ENCODE measurements around the gene FUBP3. TPM values are rescaled to one million over a fixed set of nuclear protein-coding genes. Genes with fewer than 3 reads are reported as not detected.
"Not testable (repeated sequence)": the region's sequence is repeated elsewhere in the genome, so short reads cannot be mapped to it uniquely, and the experiment has no call there.

FUBP3 gene
- total RNA-seq, 4 donors from 2014 or later: 10.4 to 75.1 (median 13.0) TPM

DNA sequence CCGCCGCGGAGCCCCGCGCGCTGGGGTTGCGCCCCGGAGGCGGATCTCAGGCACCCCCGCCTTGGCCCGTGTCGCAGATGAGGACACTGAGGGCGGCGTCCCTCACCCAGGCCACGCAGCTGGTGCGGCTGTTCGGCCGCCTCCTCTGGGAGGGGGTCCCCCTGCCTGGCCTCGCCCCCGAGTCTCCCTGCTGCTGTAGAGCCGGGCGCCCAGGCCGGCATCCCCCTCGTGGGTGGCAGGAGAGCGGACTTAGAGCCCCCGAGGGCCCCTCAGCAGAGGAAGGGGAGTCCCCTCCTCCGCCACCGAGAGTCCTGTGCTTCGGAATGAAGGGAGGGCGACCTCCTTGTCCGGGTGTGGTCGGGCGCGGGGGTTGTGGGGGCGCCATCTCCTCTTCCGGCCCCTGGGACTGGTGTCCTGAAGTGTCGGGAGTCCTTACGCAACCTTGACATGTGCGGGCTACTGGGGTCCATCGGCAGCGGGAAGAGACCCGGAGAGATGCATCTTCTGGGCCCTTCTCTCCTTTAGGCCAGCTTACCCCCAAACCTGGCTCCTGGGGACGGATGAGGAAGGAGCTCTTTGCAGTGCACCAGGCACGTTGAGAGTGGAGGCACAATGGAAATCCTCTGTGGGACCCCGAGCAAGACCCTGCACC, 102.5 kb downstream of the FUBP3 start:
- intact Hi-C loops (cut with DNase I; ENCODE audit: low total_unique reads): loop anchor here (1.0 to 2.0 kb wide), 3 partner anchors 31 to 221 kb away; partner anchors contain the start of gene FUBP3

DNA sequence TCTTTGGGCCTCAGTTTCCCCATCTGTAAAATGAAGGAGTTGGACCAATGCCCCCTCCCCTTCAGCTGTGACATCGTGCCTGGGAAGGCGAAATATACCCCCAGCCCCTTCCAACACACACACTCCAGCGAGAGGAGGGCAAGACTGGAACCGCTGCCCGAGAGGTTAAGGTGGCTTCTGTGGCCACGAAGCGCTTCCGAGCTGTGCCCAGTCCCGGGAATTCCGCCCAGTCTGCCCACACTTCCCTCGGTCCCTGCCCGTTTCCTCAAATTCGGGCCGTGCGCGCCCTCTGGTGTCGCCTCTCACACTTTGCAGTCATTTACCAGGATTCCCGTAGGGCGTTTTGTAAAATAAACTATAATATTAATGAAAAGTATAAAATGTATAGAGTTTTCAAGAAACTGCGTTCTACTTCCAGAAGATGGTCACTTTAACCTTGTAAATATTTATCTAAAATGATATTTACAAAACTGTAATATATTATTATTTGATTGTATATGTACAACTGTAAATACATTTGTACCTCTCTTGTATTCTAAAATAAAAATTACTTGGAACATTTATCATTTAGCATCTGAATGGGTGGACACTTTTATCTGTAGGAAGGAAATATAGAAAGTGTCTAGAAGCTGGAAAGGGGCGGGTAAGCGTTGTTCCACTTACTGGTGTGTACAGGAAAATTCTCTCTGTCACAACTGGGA, 103.2 kb downstream of the FUBP3 start:
- H3K36me3 ChIP-seq: no peaks in the 10 kb centered on the region
- in situ Hi-C loops (cut with MboI; ENCODE audit: low sequenced_read_pairs in 4 of 4): no loop called here
- no peaks in the 10 kb centered on the region for H3K9me3 ChIP-seq
- H3K27ac ChIP-seq: peak overlapping the region in 2 of 4 donors; percentile 57 to 71
- peaks cover 6 to 8% of the 10 kb centered on the region in 2 donors for H3K4me1 ChIP-seq
- intact Hi-C loops (cut with DNase I; ENCODE audit: low total_unique reads): loop anchor here (1.0 kb wide), 2 partner anchors 31 to 221 kb away; no protein-coding TSS in a partner anchor
- H3K4me3 ChIP-seq: peak overlapping the region; percentile 65 to 88 (median 66)
- ATAC-seq (peak; percentile 53 to 68), DNase-seq (peak; percentile 54 to 68)
- TF ChIP-seq, protein P1, sequence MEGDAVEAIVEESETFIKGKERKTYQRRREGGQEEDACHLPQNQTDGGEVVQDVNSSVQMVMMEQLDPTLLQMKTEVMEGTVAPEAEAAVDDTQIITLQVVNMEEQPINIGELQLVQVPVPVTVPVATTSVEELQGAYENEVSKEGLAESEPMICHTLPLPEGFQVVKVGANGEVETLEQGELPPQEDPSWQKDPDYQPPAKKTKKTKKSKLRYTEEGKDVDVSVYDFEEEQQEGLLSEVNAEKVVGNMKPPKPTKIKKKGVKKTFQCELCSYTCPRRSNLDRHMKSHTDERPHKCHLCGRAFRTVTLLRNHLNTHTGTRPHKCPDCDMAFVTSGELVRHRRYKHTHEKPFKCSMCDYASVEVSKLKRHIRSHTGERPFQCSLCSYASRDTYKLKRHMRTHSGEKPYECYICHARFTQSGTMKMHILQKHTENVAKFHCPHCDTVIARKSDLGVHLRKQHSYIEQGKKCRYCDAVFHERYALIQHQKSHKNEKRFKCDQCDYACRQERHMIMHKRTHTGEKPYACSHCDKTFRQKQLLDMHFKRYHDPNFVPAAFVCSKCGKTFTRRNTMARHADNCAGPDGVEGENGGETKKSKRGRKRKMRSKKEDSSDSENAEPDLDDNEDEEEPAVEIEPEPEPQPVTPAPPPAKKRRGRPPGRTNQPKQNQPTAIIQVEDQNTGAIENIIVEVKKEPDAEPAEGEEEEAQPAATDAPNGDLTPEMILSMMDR (IDR thresholded peaks at IDR 0.05 in 4 of 5, conservative IDR thresholded peaks at IDR 0.05 in 1 of 5): peak; percentile 62 to 90 (median 78)
- no peak for TF ChIP-seq POLR2A (IDR thresholded peaks at IDR 0.05)
- no peaks in the 10 kb centered on the region for H3K27me3 ChIP-seq

More for the DNA sequence above, 102.5 kb downstream of the FUBP3 start:
- Histone ChIP-seq H3K4me3 (peak overlapping the region; percentile 65 to 88 (median 66)), H3K27ac (peak overlapping the region in 2 of 4 donors; percentile 57 to 71), H3K9me3 (no peaks in the 10 kb centered on the region), H3K36me3 (no peaks in the 10 kb centered on the region), H3K4me1 (peaks cover 6 to 8% of the 10 kb centered on the region in 2 donors), H3K27me3 (no peaks in the 10 kb centered on the region)
- in situ Hi-C loops (cut with MboI; ENCODE audit: low sequenced_read_pairs in 4 of 4): no loop called here
- peak in 1 of 2 donors; percentile 42 for ATAC-seq
- peak in 1 of 2 donors; percentile 10 for TF ChIP-seq POLR2A (IDR thresholded peaks at IDR 0.05)
- TF ChIP-seq, protein P1 (IDR thresholded peaks at IDR 0.05 in 4 of 5, conservative IDR thresholded peaks at IDR 0.05 in 1 of 5): no peak
- no peak for DNase-seq

DNA sequence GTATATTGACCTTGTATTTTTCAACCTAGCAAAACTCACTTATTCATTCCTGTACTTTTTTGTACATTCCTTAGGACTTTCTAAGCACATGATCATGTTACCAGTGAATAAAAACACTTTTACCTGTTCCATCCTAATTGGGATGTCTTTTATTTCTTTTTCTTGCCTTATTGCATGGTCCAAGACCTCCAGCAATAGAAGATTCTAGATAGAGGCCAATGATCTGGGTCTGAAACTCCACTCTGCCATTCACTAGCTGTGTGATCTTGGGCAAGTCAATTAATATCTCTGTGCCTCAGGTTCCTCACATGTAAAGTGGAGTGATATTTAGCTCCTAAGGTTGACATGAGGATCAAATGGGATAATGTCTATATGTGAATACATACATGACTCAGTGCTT, 105.7 kb downstream of the FUBP3 start:
- ATAC-seq: no peak
- peaks cover 6 to 8% of the 10 kb centered on the region in 2 donors for H3K4me1 ChIP-seq
- no peaks in the 10 kb centered on the region for H3K9me3 ChIP-seq
- no peak for DNase-seq
- no peaks in the 10 kb centered on the region for H3K36me3 ChIP-seq
- intact Hi-C loops (cut with DNase I; ENCODE audit: low total_unique reads) (no loop called here), in situ Hi-C loops (cut with MboI; ENCODE audit: low sequenced_read_pairs in 4 of 4) (loop anchor here in 3 of 4 donors (5.0 kb wide), 2 partner anchors 218 to 228 kb away; no protein-coding TSS in a partner anchor)
- no peaks in the 10 kb centered on the region for H3K27me3 ChIP-seq
- H3K4me3 ChIP-seq: no peak overlapping the region
- no peak for TF ChIP-seq POLR2A (IDR thresholded peaks at IDR 0.05)
- TF ChIP-seq, protein P1 (IDR thresholded peaks at IDR 0.05 in 4 of 5, conservative IDR thresholded peaks at IDR 0.05 in 1 of 5): no peak
- no peak overlapping the region for H3K27ac ChIP-seq

DNA sequence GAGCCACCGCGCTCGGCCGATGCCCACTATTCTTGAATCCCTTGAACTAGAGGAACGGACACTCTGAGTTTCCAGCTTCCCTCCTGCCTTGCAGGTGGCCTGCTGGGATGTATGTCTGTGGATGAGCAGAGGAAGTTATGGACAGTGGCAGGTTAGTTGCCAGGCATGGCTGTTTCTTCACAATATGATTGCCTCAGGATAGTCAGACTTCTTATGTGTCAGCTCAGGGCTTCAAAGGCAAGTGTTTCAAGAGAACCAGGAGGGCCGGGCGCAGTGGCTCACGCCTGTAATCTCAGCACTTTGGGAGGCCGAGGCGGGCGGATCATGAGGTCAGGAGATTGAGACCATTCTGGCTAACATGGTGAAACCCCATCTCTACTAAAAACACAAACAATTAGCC, 106.6 kb downstream of the FUBP3 start:
- H3K4me1 ChIP-seq; intact Hi-C loops (cut with DNase I; ENCODE audit: low total_unique reads); H3K9me3 ChIP-seq; DNase-seq; H3K27ac ChIP-seq; H3K4me3 ChIP-seq; ATAC-seq; H3K27me3 ChIP-seq; H3K36me3 ChIP-seq: not testable (repeated sequence)
- in situ Hi-C loops (cut with MboI; ENCODE audit: low sequenced_read_pairs in 4 of 4): loop anchor here in 3 of 4 donors (5.0 kb wide), 2 partner anchors 219 to 229 kb away; no protein-coding TSS in a partner anchor

DNA sequence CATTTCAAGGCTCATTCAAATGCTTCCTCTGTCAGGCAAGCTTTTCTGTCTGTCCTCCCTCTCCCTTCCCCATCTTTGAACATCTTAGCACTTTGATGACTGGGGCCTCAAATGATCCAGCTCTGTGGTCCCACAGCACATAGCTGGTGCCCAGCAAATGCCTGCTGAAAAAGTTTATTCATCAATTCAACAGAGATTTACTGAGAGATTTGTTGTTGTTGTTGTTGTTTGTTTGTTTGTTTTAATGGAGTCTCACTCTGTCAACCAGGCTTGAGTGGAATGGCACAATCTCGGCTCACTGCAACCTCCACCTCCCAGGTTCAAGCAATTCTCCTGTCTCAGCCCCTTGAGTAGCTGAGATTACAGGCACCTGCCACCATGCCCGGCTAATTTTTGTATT, 108.2 kb downstream of the FUBP3 start:
- in situ Hi-C loops (cut with MboI; ENCODE audit: low sequenced_read_pairs in 4 of 4): loop anchor here in 3 of 4 donors (5.0 kb wide), 2 partner anchors 220 to 230 kb away; no protein-coding TSS in a partner anchor
- no peak for DNase-seq
- no peaks in the 10 kb centered on the region for H3K36me3 ChIP-seq
- H3K4me3 ChIP-seq: no peak overlapping the region
- no peak for ATAC-seq
- TF ChIP-seq POLR2A (IDR thresholded peaks at IDR 0.05): no peak
- TF ChIP-seq, protein P1 (IDR thresholded peaks at IDR 0.05 in 4 of 5, conservative IDR thresholded peaks at IDR 0.05 in 1 of 5): no peak
- no peaks in the 10 kb centered on the region for H3K27me3 ChIP-seq
- H3K4me1 ChIP-seq: peaks cover 0 to 3% of the 10 kb centered on the region in 2 donors
- no peak overlapping the region for H3K27ac ChIP-seq
- intact Hi-C loops (cut with DNase I; ENCODE audit: low total_unique reads): no loop called here
- H3K9me3 ChIP-seq: no peaks in the 10 kb centered on the region

Data from gastrocnemius medialis (tissue), 4 donors.